Mammary epithelial cell (primary cell): ENCODE measurements around the gene HFE.

ENCODE experiments used
- CTCF ChIP-seq, 2 donors: IDR thresholded peaks in 1 of 2; conservative IDR thresholded peaks in 1 of 2; 2 replicates each; pipeline ENCODE4 v1.5.1; 2011 to 2012; ENCODE audit warnings: inconsistent platforms in 2 of 2, low read length in 2 of 2, mild to moderate bottlenecking in 2 of 2, control low read depth in 1 of 2, low read depth in 1 of 2; ENCODE audit not compliant: insufficient read depth in 1 of 2; ENCODE audit errors: extremely low read depth in 1 of 2
- EZH2 ChIP-seq: IDR thresholded peaks from 2 replicates; pipeline ENCODE4 v1.6.1; 2012; ENCODE audit warnings: low read length, inconsistent platforms, borderline replicate concordance

GRCh38 chr6:26122005-26122388 lies 34.8 kb downstream of the HFE start:
- no peak for TF ChIP-seq CTCF (conservative IDR thresholded peaks at IDR 0.05 in 1 of 2, IDR thresholded peaks at IDR 0.05 in 1 of 2; ENCODE audit: extremely low read depth in 1 of 2, insufficient read depth in 1 of 2, low read depth in 1 of 2, low read length in 2 of 2)
- no peak for TF ChIP-seq EZH2
